ENCODE results near the gene TRAPPC4.
"Not testable (repeated sequence)": the region's sequence is repeated elsewhere in the genome, so short reads cannot be mapped to it uniquely, and the experiment has no call there.

Gene TRAPPC4

DNA sequence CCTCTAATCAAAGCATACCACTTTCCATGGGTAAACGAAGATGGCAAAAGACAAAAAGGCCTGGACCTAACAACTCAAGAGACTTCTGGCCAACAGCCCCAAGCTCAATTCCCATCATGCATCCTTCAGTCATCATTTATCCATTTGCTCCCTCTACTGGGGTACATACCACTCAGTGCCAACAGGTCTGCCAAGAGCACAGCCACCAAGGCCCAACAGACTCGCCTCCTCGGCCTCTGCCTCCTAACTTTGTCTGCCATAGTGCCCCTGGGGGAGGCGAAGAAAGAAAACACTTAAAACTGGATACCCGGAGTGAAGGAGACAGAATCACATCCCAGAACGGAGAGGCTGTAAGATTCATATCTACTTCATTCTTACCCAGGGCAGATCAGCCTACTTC is 37.3 kb downstream of the TRAPPC4 start:
- in situ Hi-C loops (cut with MboI; ENCODE audit: low sequenced_read_pairs, unreplicated experiment), result no loop called here
- TF ChIP-seq, protein P1, sequence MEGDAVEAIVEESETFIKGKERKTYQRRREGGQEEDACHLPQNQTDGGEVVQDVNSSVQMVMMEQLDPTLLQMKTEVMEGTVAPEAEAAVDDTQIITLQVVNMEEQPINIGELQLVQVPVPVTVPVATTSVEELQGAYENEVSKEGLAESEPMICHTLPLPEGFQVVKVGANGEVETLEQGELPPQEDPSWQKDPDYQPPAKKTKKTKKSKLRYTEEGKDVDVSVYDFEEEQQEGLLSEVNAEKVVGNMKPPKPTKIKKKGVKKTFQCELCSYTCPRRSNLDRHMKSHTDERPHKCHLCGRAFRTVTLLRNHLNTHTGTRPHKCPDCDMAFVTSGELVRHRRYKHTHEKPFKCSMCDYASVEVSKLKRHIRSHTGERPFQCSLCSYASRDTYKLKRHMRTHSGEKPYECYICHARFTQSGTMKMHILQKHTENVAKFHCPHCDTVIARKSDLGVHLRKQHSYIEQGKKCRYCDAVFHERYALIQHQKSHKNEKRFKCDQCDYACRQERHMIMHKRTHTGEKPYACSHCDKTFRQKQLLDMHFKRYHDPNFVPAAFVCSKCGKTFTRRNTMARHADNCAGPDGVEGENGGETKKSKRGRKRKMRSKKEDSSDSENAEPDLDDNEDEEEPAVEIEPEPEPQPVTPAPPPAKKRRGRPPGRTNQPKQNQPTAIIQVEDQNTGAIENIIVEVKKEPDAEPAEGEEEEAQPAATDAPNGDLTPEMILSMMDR (IDR thresholded peaks at IDR 0.05; ENCODE audit: borderline replicate concordance, control extremely low read depth, extremely low read depth, insufficient read depth, missing control alignments), result no peak
- DNase-seq (ENCODE audit: low spot score), result no peak

DNA sequence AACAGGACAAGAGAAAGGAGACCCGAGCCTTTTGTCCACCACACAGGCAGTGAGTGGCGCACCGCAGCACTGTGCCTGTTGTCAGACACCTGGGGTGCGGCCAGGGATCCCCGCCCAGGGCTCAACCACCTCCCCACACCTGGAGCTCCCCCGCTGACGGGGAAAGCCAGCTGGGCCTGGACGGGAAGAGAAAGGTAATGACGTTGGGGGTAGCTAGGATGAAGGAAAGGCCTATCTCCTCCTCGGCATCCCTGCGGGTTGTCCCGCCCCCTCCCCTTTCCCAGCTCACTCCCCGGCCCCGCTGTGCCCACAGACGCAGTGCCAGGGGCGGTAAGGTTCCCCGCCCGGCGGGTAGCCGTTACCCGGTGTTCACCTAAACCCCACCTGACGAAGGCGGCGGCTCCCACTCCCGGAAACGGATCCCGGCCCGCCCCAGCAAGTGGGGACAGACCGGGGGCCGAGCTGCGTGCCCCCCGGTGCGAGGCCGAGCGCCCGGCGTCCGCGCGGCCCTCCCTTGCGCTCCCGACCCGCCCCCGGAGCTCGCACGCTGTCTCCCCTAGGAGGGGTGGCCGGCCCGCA is 37.9 kb downstream of the TRAPPC4 start:
- TF ChIP-seq, protein P1 (IDR thresholded peaks at IDR 0.05; ENCODE audit: borderline replicate concordance, control extremely low read depth, extremely low read depth, insufficient read depth, missing control alignments), result no peak

DNA sequence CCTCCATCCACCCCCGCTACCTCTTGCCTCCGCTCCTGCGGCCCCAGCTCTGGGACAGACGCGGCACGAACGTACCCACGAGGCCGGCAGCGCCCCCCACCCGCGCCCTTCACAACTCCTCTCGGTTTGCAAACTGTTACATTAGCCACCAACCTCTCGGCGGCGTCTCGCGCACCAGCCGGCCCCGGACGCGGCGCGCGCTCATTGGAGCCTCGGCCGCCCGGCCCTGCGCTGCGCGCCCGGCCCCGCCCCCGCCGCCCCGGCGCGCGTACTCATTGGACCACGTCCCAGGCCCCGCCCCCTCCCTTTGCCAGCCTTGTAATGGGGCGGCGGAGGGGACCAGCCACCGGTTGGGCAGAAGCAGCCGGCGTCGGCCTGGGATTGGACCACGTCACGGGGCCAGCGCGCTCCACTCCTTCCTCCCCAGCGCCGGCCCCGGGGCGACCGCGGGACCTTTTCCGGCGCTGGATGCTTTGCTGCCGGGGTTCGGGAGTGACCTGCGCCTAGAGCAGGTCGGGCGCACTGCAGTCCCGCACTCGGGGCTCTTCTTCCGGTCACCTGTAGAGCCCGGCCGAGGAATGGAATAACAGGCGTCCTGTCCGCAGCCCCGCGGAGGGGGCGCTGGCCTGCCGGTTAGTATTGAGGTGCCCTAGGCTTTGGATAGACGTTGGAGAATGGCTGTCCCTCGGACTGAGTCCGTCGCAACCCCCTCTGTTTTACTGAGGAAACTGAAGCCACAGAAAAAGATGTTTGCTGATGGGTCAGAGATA is 38.6 kb downstream of the TRAPPC4 start, which contains the start of gene HYOU1:
Gene HYOU1, minus strand, starts transcription at position 206 of the 770 bp plus-strand sequence. CDS start 1,045 bp downstream, outside the sequence.
- TF ChIP-seq, protein P1 (IDR thresholded peaks at IDR 0.05; ENCODE audit: borderline replicate concordance, control extremely low read depth, extremely low read depth, insufficient read depth, missing control alignments), result peak; percentile 31
- in situ Hi-C loops (cut with MboI; ENCODE audit: low sequenced_read_pairs, unreplicated experiment), result no loop called here
- DNase-seq (ENCODE audit: low spot score), result peak; percentile 99

More for the DNA sequence above, 37.9 kb downstream of the TRAPPC4 start:
- DNase-seq (ENCODE audit: low spot score), result peak; percentile 59
- in situ Hi-C loops (cut with MboI; ENCODE audit: low sequenced_read_pairs, unreplicated experiment), result no loop called here

DNA sequence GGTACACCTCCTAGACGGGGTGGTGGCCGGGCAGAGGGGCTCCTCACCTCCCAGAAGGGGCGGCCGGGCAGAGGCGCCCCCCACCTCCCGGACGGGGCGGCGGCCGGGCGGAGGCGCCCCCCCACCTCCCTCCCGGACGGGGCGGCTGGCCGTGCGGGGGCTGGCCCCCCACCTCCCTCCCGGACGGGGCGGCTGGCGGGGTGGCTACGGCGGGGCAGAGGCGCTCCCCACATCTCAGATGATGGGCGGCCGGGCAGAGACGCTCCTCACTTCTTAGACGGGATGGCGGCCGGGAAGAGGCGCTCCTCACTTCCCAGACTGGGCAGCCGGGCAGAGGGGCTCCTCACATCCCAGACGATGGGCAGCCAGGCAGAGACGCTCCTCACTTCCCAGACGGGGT is 40.6 kb downstream of the TRAPPC4 start:
- DNase-seq (ENCODE audit: low spot score); in situ Hi-C loops (cut with MboI; ENCODE audit: low sequenced_read_pairs, unreplicated experiment): not testable (repeated sequence)

DNA sequence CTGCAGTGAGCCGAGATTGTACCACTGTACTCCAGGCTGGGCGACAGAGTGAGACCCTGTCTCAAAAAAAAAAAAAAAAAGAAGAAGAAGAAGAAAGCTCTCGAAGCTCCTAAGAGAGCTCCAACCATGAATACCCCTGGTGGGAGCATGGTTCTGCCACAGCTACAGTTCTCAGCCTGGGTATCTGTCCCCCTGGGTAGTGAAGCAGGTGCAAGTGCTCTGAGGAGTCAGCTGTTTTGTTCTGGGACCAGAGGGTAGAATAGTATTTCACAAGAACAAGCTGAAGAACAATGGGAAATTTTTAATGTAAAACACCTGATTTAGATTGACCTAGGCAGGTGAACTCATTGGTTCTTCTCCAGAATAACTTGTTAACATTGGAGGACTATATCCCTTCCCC is 42.7 kb downstream of the TRAPPC4 start:
- in situ Hi-C loops (cut with MboI; ENCODE audit: low sequenced_read_pairs, unreplicated experiment), result no loop called here
- TF ChIP-seq, protein P1 (IDR thresholded peaks at IDR 0.05; ENCODE audit: borderline replicate concordance, control extremely low read depth, extremely low read depth, insufficient read depth, missing control alignments), result no peak
- no peak for DNase-seq (ENCODE audit: low spot score)

DNA sequence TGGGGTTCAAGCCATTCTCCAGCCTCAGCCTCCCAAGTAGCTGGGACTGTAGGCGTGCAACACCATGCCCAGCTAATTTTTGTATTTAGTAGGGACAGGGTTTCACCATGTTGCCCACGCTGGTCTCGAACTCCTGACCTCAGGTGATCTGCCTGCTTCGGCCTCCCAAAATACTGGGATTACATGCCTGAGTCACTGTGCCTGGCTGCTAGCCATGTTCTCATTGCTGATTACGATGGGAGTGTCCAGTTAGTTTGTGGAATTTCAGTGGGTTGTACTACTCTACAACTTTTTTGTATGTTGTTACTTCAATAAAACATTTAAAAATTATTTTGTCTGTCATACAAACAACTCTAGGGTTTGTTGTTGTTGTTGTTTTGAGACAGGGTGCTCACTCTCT is 44.2 kb downstream of the TRAPPC4 start:
- TF ChIP-seq, protein P1 (IDR thresholded peaks at IDR 0.05; ENCODE audit: borderline replicate concordance, control extremely low read depth, extremely low read depth, insufficient read depth, missing control alignments), result no peak
- no peak for DNase-seq (ENCODE audit: low spot score)
- in situ Hi-C loops (cut with MboI; ENCODE audit: low sequenced_read_pairs, unreplicated experiment), result no loop called here

DNA sequence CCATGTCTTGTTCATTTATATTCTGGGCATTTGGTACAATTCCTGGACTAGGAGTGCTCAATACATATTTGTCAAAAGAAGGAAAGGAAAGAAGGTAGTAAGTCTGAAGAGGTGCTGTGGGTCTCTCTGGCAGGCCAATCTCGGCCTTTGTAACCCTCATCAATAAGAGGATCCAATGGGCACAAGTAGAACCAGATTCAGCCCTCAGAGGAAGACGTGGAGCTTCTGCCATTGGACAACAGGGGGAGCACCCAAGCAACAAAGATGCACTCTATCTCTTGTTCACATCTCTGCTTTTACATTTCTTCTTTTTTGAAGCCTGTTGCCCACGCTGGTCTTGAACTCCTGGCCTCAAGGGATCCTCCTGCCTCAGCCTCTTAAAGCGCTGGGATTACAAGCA is 46.8 kb downstream of the TRAPPC4 start:
- TF ChIP-seq, protein P1 (IDR thresholded peaks at IDR 0.05; ENCODE audit: borderline replicate concordance, control extremely low read depth, extremely low read depth, insufficient read depth, missing control alignments), result peak; percentile 57
- peak; percentile 58 for DNase-seq (ENCODE audit: low spot score)
- in situ Hi-C loops (cut with MboI; ENCODE audit: low sequenced_read_pairs, unreplicated experiment), result no loop called here
